H1 (cell line): ENCODE results near the gene GRAMD4. TPM values are rescaled to one million over a fixed set of nuclear protein-coding genes. Genes with fewer than 3 reads are reported as not detected.

Source experiments
- CTCF ChIA-PET: fragments of 300-600 bp; sonication (Branson Sonifier 250); formaldehyde crosslinking; loops from one replicate; lab custom pipeline; 2021; ENCODE audit not compliant: partially characterized antibody; lab: Charles Lee
- POLR2A ChIA-PET: fragments of 300-600 bp; sonication (Branson Sonifier 250); formaldehyde crosslinking; loops from one replicate; lab custom pipeline; 2021; ENCODE audit warnings: inconsistent platforms; ENCODE audit not compliant: partially characterized antibody; lab: Charles Lee
- DNase-seq, 2 experiments: peaks; one replicate each; pipeline versions ENCODE4 v3.0.0 to v3.0.0-alpha.2; 2010 to 2022; ENCODE audit warnings: low spot score in 2 of 2, low read depth in 1 of 2, mixed read lengths in 1 of 2
- FAIRE-seq: peaks from 2 replicates; lab custom pipeline; 2011; peaks lifted over from hg19 to GRCh38; lab: Jason Lieb, UNC
- H2AFZ ChIP-seq: 2 replicates; pipeline ENCODE4 v1.8.1; 2012; ENCODE audit warnings: low read length, inconsistent platforms
- H2AK5ac ChIP-seq: 2 replicates; pipeline ENCODE4 v1.6.1; 2013; ENCODE audit warnings: low read depth, low read length
- H2BK120ac ChIP-seq: replicated peaks from 2 replicates; pipeline ENCODE3; 2013; ENCODE audit warnings: low read depth, low read length, inconsistent platforms
- H2BK12ac ChIP-seq: 2 replicates; pipeline ENCODE4 v1.6.1; 2013; ENCODE audit warnings: low read depth, low read length
- H2BK15ac ChIP-seq: 2 replicates; pipeline ENCODE4 v1.6.1; 2013; ENCODE audit warnings: low read length
- H2BK20ac ChIP-seq: 2 replicates; pipeline ENCODE4 v1.6.1; 2013; ENCODE audit warnings: low read length
- H2BK5ac ChIP-seq: 2 replicates; pipeline ENCODE4 v1.6.1; 2013; ENCODE audit warnings: low read depth, low read length
- H3K14ac ChIP-seq: 2 replicates; pipeline ENCODE4 v1.6.1; 2013; ENCODE audit warnings: inconsistent platforms; ENCODE audit not compliant: insufficient read length
- H3K18ac ChIP-seq: 2 replicates; pipeline ENCODE4 v1.6.1; 2013; ENCODE audit warnings: low read length; ENCODE audit errors: extremely low read depth
- H3K23ac ChIP-seq: 2 replicates; pipeline ENCODE4 v1.6.1; 2013; ENCODE audit warnings: inconsistent platforms; ENCODE audit not compliant: insufficient read length
- H3K23me2 ChIP-seq: 2 replicates; pipeline ENCODE4 v1.6.1; 2013; ENCODE audit warnings: low read depth, low read length
- H3K27ac ChIP-seq: 2 replicates; pipeline ENCODE4 v1.6.1; 2011; ENCODE audit warnings: low read depth, low read length, inconsistent platforms
- H3K27me3 ChIP-seq, 4 experiments: replicated peaks in 1 of 4; 1 replicate in 1 of 4; 2 replicates in 3 of 4; pipeline versions ENCODE4 v1.6.1 to v1.8.1; 2011 to 2013; ENCODE audit warnings: low read length in 3 of 4, mild to moderate bottlenecking in 3 of 4, inconsistent platforms in 2 of 4, mixed read lengths in 2 of 4, moderate library complexity in 1 of 4; ENCODE audit not compliant: control insufficient read depth in 3 of 4, insufficient read depth in 3 of 4; ENCODE audit errors: extremely low read depth in 1 of 4
- H3K36me3 ChIP-seq, 4 experiments: 2 replicates each; pipeline versions ENCODE4 v1.6.1 to v1.8.1; 2011 to 2013; ENCODE audit warnings: mild to moderate bottlenecking in 4 of 4, low read length in 3 of 4, moderate library complexity in 2 of 4, control low read depth in 1 of 4, inconsistent platforms in 1 of 4; ENCODE audit not compliant: insufficient read depth in 4 of 4, control insufficient read depth in 2 of 4
- H3K4ac ChIP-seq: replicated peaks from 2 replicates; pipeline ENCODE3; 2013; ENCODE audit warnings: low read length, low read depth, mixed read lengths, inconsistent platforms; ENCODE audit not compliant: insufficient read length
- H3K4me1 ChIP-seq, 4 experiments: replicated peaks in 1 of 4; 1 replicate in 1 of 4; 2 replicates in 3 of 4; pipeline versions ENCODE4 v1.6.1 to v1.8.1; 2011 to 2013; ENCODE audit warnings: low read length in 3 of 4, inconsistent platforms in 2 of 4, mixed read lengths in 1 of 4; ENCODE audit not compliant: insufficient read depth in 4 of 4, control insufficient read depth in 3 of 4
- H3K4me2 ChIP-seq, 2 experiments: 2 replicates each; pipeline versions ENCODE4 v1.6.1 to v1.8.1; 2011 to 2013; ENCODE audit warnings: low read depth in 2 of 2, low read length in 2 of 2, control low read depth in 1 of 2, inconsistent platforms in 1 of 2, mild to moderate bottlenecking in 1 of 2; ENCODE audit not compliant: insufficient read depth in 1 of 2
- H3K4me3 ChIP-seq, 4 experiments: fragments of 200-600, 300-600 bp in 1 of 4; sonication (generic), shearing (Covaris generic), sonication (Bioruptor Twin) in 1 of 4; 2 replicates each; pipeline versions ENCODE4 v1.5.1 to v1.8.1; 2011 to 2016; ENCODE audit warnings: low read length in 4 of 4, low read depth in 3 of 4, control low read depth in 2 of 4, inconsistent platforms in 2 of 4, mild to moderate bottlenecking in 2 of 4, mixed read lengths in 1 of 4, moderate library complexity in 1 of 4; ENCODE audit not compliant: insufficient read depth in 2 of 4; ENCODE audit errors: extremely low read depth in 1 of 4
- H3K56ac ChIP-seq: replicated peaks from 2 replicates; pipeline ENCODE3; 2013; ENCODE audit warnings: low read depth, mild to moderate bottlenecking, mixed read lengths, low read length, inconsistent platforms; ENCODE audit not compliant: insufficient read length
- H3K79me1 ChIP-seq: 2 replicates; pipeline ENCODE4 v1.6.1; 2013; ENCODE audit warnings: low read depth, low read length, control low read depth
- H3K79me2 ChIP-seq, 2 experiments: 2 replicates each; pipeline versions ENCODE4 v1.6.1 to v1.8.1; 2012 to 2013; ENCODE audit warnings: low read length in 2 of 2, mild to moderate bottlenecking in 2 of 2, inconsistent platforms in 1 of 2; ENCODE audit not compliant: insufficient read depth in 2 of 2, control insufficient read depth in 1 of 2
- H3K9ac ChIP-seq, 4 experiments: replicated peaks in 1 of 4; 1 replicate in 1 of 4; 2 replicates in 3 of 4; pipeline versions ENCODE4 v1.6.1 to v1.8.1; 2011 to 2013; ENCODE audit warnings: low read depth in 3 of 4, low read length in 3 of 4, control low read depth in 2 of 4, mild to moderate bottlenecking in 2 of 4, moderate library complexity in 2 of 4, inconsistent platforms in 1 of 4; ENCODE audit errors: extremely low read depth in 1 of 4
- H3K9me3 ChIP-seq, 2 experiments: 2 replicates each; pipeline versions ENCODE4 v1.6.1 to v1.8.1; 2012 to 2013; ENCODE audit warnings: mild to moderate bottlenecking in 2 of 2, moderate library complexity in 2 of 2, control low read depth in 1 of 2, inconsistent platforms in 1 of 2, low read depth in 1 of 2, low read length in 1 of 2, mixed read lengths in 1 of 2; ENCODE audit not compliant: insufficient read depth in 2 of 2
- H4K20me1 ChIP-seq, 2 experiments: replicated peaks in 1 of 2; 2 replicates each; pipeline versions ENCODE3 to v1.8.1; 2011 to 2013; ENCODE audit warnings: inconsistent platforms in 2 of 2, low read length in 2 of 2, mild to moderate bottlenecking in 1 of 2; ENCODE audit not compliant: insufficient read depth in 2 of 2, control insufficient read depth in 1 of 2
- H4K5ac ChIP-seq: 2 replicates; pipeline ENCODE4 v1.6.1; 2013; ENCODE audit warnings: low read length, low read depth, mixed read lengths, inconsistent platforms; ENCODE audit not compliant: insufficient read length
- H4K8ac ChIP-seq: 2 replicates; pipeline ENCODE4 v1.8.0; 2013; ENCODE audit warnings: mild to moderate bottlenecking, moderate library complexity, low read length, inconsistent platforms; ENCODE audit not compliant: insufficient read depth; ENCODE audit errors: extremely low read depth
- H4K91ac ChIP-seq: replicated peaks from 2 replicates; pipeline ENCODE3; 2013; ENCODE audit warnings: low read length, mixed read lengths, inconsistent platforms; ENCODE audit not compliant: insufficient read length
- CBX8 ChIP-seq: fragments of 300-800, 300-1000 bp; sonication (generic); IDR thresholded peaks from 2 replicates; pipeline ENCODE4 v1.7.1; 2016; ENCODE audit warnings: low read depth, low read length, borderline replicate concordance
- EGR1 ChIP-seq: IDR thresholded peaks from 2 replicates; pipeline ENCODE4 v1.6.1; 2011; ENCODE audit warnings: low read depth, low read length, borderline replicate concordance
- KDM4A ChIP-seq: IDR thresholded peaks from one replicate; pipeline ENCODE4 v1.7.1; 2012; ENCODE audit warnings: low read depth, mild to moderate bottlenecking, moderate library complexity, low read length, inconsistent platforms; ENCODE audit not compliant: severe bottlenecking
- RXRA ChIP-seq: IDR thresholded peaks from 2 replicates; pipeline ENCODE4 v1.6.1; 2011; ENCODE audit warnings: low read depth, mild to moderate bottlenecking, low read length, moderate library complexity; ENCODE audit not compliant: insufficient read depth
- SIN3A ChIP-seq, 2 experiments: IDR thresholded peaks in 1 of 2; conservative IDR thresholded peaks in 1 of 2; 2 replicates each; pipeline ENCODE4 v1.6.1; 2011 to 2012; ENCODE audit warnings: low read length in 2 of 2, improper control_type of control experiment in 1 of 2, low read depth in 1 of 2, mild to moderate bottlenecking in 1 of 2
- SRF ChIP-seq: IDR thresholded peaks from 2 replicates; pipeline ENCODE4 v1.6.1; 2011; ENCODE audit warnings: mild to moderate bottlenecking, low read depth, low read length, moderate library complexity
- WGBS, 2 experiments: shearing (Covaris generic) in 1 of 2; methylation state at CpG; one replicate each; pipeline versions ENCODE4 v1.1.6 to v1.1.7; 2013 to 2015; ENCODE audit warnings: low lambda C conversion rate in 2 of 2, mixed read lengths in 2 of 2, inconsistent platforms in 1 of 2, low coverage in 1 of 2, missing lambda C conversion rate in 1 of 2; ENCODE audit not compliant: insufficient replicate concordance in 2 of 2, insufficient coverage in 1 of 2, insufficient read length in 1 of 2; ENCODE audit errors: extremely low coverage in 1 of 2, missing lambda C conversion rate in 1 of 2; 5-methylcytosine and 5-hydroxymethylcytosine counted together
- polyA plus RNA-seq, 7 experiments: library from polyadenylated mRNA; depleted of rRNA in 3 of 7; stranded (reverse) in 5 of 7; unstranded in 2 of 7; fragments of >200 nt in 5 of 7; fragments of 200-250 nt in 2 of 7; gene quantifications; 1 replicate in 5 of 7; 2 replicates in 1 of 7; 4 replicates in 1 of 7; pipeline versions ENCODE4 v1.2.1 to v1.2.3, GENCODE V29; 2011 to 2013; ENCODE audit warnings: missing spikeins in 2 of 7, mixed read lengths in 2 of 7
- total RNA-seq: library from RNA; stranded (reverse); fragmentation: NEBNext Ultra II Directional; extraction: Animal tissue kit (Norgen Biotek cat#: 25700); gene quantifications from 2 replicates; pipeline ENCODE4 v1.2.1, GENCODE V29; 2021
- TF ChIP-seq, protein P1 (sequence below): IDR thresholded peaks from 2 replicates; pipeline ENCODE4 v1.6.1; 2012; ENCODE audit warnings: inconsistent platforms

The GRAMD4 gene
- total and polyA plus RNA-seq, 2 of the 8 experiments (the other 6 are each of a cell fraction or from before 2014, with no cell fraction given), result 7.9 to 25.6 TPM

- Histone ChIP-seq H3K23me2 (no peaks in the 10 kb centered on the region), H2BK120ac (no peak overlapping the region), H2BK5ac (no peak overlapping the region), H4K5ac (no peak overlapping the region), H3K23ac (no peak overlapping the region), H3K4me2 (no peak overlapping the region), H4K91ac (no peak overlapping the region), H4K20me1 (peaks cover 2 to 3% of the 10 kb centered on the region in 2 experiments), H2AFZ (no peak overlapping the region), H3K27me3 (no peaks in the 10 kb centered on the region), H3K79me1 (no peaks in the 10 kb centered on the region), H2BK15ac (no peak overlapping the region), H3K4ac (no peak overlapping the region), H3K9me3 (no peaks in the 10 kb centered on the region), H4K8ac (0 out of 2 replicates have a peak overlapping the region, but pooled peaks have one; percentile 25), H3K9ac (no peak overlapping the region), H3K18ac (no peak overlapping the region), H2BK12ac (no peak overlapping the region), H3K36me3 (no peaks in the 10 kb centered on the region; a peak in 1 of 8 replicates), H3K14ac (no peak overlapping the region), H3K27ac (no peak overlapping the region), H2AK5ac (no peak overlapping the region), H3K56ac (no peak overlapping the region), H3K4me3 (no peak overlapping the region), H2BK20ac (no peak overlapping the region), H3K4me1 (no peaks in the 10 kb centered on the region), H3K79me2 (no peaks in the 10 kb centered on the region)
- TF ChIP-seq, protein P1, sequence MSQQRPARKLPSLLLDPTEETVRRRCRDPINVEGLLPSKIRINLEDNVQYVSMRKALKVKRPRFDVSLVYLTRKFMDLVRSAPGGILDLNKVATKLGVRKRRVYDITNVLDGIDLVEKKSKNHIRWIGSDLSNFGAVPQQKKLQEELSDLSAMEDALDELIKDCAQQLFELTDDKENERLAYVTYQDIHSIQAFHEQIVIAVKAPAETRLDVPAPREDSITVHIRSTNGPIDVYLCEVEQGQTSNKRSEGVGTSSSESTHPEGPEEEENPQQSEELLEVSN, result no peak
- TF ChIP-seq RXRA (no peak), SIN3A (conservative IDR thresholded peaks at IDR 0.05 in 1 of 2, IDR thresholded peaks at IDR 0.05 in 1 of 2; ENCODE audit: low read depth in 1 of 2, low read length in 2 of 2) (no peak), EGR1 (no peak), SRF (no peak), KDM4A (no peak), CBX8 (no peak)
- DNase-seq (no peak), FAIRE-seq (no peak)
- ChIA-PET CTCF (interaction anchor here (0.8 to 1.1 kb wide), 2 partner anchors 33 to 110 kb away, joined by 3 to 4 read pairs; no protein-coding TSS in a partner anchor), POLR2A (interaction anchor here (0.6 kb wide), 1 partner anchor 296 kb away, joined by 3 read pairs; no protein-coding TSS in a partner anchor)
- WGBS, 2 experiments, result 94% methylated on average over 31 of the region's 32 CpGs; no CpG with 5 or more reads in 1 of the 2 experiments
These were observed 53.6 kb downstream of the GRAMD4 start for GRCh38 chr22:46673662-46674236.
